ENCODE results near the gene CDK15. TPM values are rescaled to one million over a fixed set of nuclear protein-coding genes. Genes with fewer than 3 reads are reported as not detected.

CDK15 gene
- total RNA-seq, 1 donor from 2014 or later: 0.70 TPM

- Mint-ChIP-seq H3K27ac (ENCODE audit: unreplicated experiment) (no peak overlapping the region), H3K9me3 (ENCODE audit: unreplicated experiment) (no peaks in the 10 kb centered on the region), H3K4me1 (ENCODE audit: unreplicated experiment) (no peaks in the 10 kb centered on the region), H3K4me3 (ENCODE audit: unreplicated experiment) (no peak overlapping the region), H3K27me3 (ENCODE audit: unreplicated experiment) (no peaks in the 10 kb centered on the region), H3K36me3 (ENCODE audit: unreplicated experiment) (no peaks in the 10 kb centered on the region)
- no peak for TF ChIP-seq CTCF (IDR thresholded peaks at IDR 0.05)
- no peak for DNase-seq (ENCODE audit: extremely low spot score, unreplicated experiment)
Observed at GRCh38 chr2:201789395-201789794, 16.9 kb upstream of the CDK15 start.

- no peak for TF ChIP-seq CTCF (IDR thresholded peaks at IDR 0.05)
- Mint-ChIP-seq H3K36me3 (ENCODE audit: unreplicated experiment) (no peaks in the 10 kb centered on the region), H3K27me3 (ENCODE audit: unreplicated experiment) (no peaks in the 10 kb centered on the region)
Observed at GRCh38 chr2:201790291-201790690, 16.0 kb upstream of the CDK15 start.

GRCh38 chr2:201790989-201791388 lies 15.3 kb upstream of the CDK15 start:
- DNase-seq (ENCODE audit: extremely low spot score, unreplicated experiment): no peak
- Mint-ChIP-seq H3K4me1 (ENCODE audit: unreplicated experiment) (peaks cover 4% of the 10 kb centered on the region), H3K4me3 (ENCODE audit: unreplicated experiment) (no peak overlapping the region), H3K27me3 (ENCODE audit: unreplicated experiment) (no peaks in the 10 kb centered on the region), H3K36me3 (ENCODE audit: unreplicated experiment) (no peaks in the 10 kb centered on the region), H3K9me3 (ENCODE audit: unreplicated experiment) (no peaks in the 10 kb centered on the region), H3K27ac (ENCODE audit: unreplicated experiment) (no peak overlapping the region)
- no peak for TF ChIP-seq CTCF (IDR thresholded peaks at IDR 0.05)

More at GRCh38 chr2:201790291-201790690, 16.0 kb upstream of the CDK15 start:
- Mint-ChIP-seq H3K4me1 (ENCODE audit: unreplicated experiment) (no peaks in the 10 kb centered on the region), H3K27ac (ENCODE audit: unreplicated experiment) (no peak overlapping the region), H3K4me3 (ENCODE audit: unreplicated experiment) (no peak overlapping the region), H3K9me3 (ENCODE audit: unreplicated experiment) (no peaks in the 10 kb centered on the region)
- no peak for DNase-seq (ENCODE audit: extremely low spot score, unreplicated experiment)

GRCh38 chr2:201793631-201794030 lies 12.7 kb upstream of the CDK15 start:
- DNase-seq (ENCODE audit: extremely low spot score, unreplicated experiment): no peak
- no peak for TF ChIP-seq CTCF (IDR thresholded peaks at IDR 0.05)
- H3K36me3 Mint-ChIP-seq (ENCODE audit: unreplicated experiment): no peaks in the 10 kb centered on the region
- H3K9me3 Mint-ChIP-seq (ENCODE audit: unreplicated experiment): no peaks in the 10 kb centered on the region
- peaks cover 26% of the 10 kb centered on the region for H3K4me1 Mint-ChIP-seq (ENCODE audit: unreplicated experiment)
- no peak overlapping the region for H3K27ac Mint-ChIP-seq (ENCODE audit: unreplicated experiment)
- no peak overlapping the region for H3K4me3 Mint-ChIP-seq (ENCODE audit: unreplicated experiment)
- H3K27me3 Mint-ChIP-seq (ENCODE audit: unreplicated experiment): no peaks in the 10 kb centered on the region

GRCh38 chr2:201794294-201794693 lies 12.0 kb upstream of the CDK15 start:
- H3K4me1 Mint-ChIP-seq (ENCODE audit: unreplicated experiment): peaks cover 31% of the 10 kb centered on the region
- H3K36me3 Mint-ChIP-seq (ENCODE audit: unreplicated experiment): no peaks in the 10 kb centered on the region
- no peak for TF ChIP-seq CTCF (IDR thresholded peaks at IDR 0.05)
- DNase-seq (ENCODE audit: extremely low spot score, unreplicated experiment): no peak
- H3K9me3 Mint-ChIP-seq (ENCODE audit: unreplicated experiment): no peaks in the 10 kb centered on the region
- no peaks in the 10 kb centered on the region for H3K27me3 Mint-ChIP-seq (ENCODE audit: unreplicated experiment)
- no peak overlapping the region for H3K27ac Mint-ChIP-seq (ENCODE audit: unreplicated experiment)
- H3K4me3 Mint-ChIP-seq (ENCODE audit: unreplicated experiment): no peak overlapping the region
